H9 (cell line): ENCODE results near the gene MRPL41. TPM values are rescaled to one million over a fixed set of nuclear protein-coding genes. Genes with fewer than 3 reads are reported as not detected.
A peak's percentile ranks its signal among the peaks of the same experiment; 100 is the strongest.
"Not testable (repeated sequence)": the region's sequence is repeated elsewhere in the genome, so short reads cannot be mapped to it uniquely, and the experiment has no call there.

ENCODE experiments used
- DNase-seq: peaks from one replicate; pipeline ENCODE4 v3.0.0-alpha.2; 2017
- H2AFZ ChIP-seq: one replicate; pipeline ENCODE4 v1.6.1; 2013; ENCODE audit warnings: mild to moderate bottlenecking, low read length, control low read depth, moderate library complexity
- H2AK5ac ChIP-seq: 2 replicates; pipeline ENCODE4 v1.6.1; 2013; ENCODE audit warnings: low read length, control low read depth, mixed read lengths; ENCODE audit not compliant: insufficient read length
- H2BK120ac ChIP-seq: one replicate; pipeline ENCODE4 v1.6.1; 2013; ENCODE audit warnings: low read depth, mild to moderate bottlenecking, low read length, control low read depth, inconsistent platforms; ENCODE audit not compliant: poor library complexity, severe bottlenecking
- H2BK12ac ChIP-seq: 2 replicates; pipeline ENCODE4 v1.6.1; 2013; ENCODE audit warnings: low read length, control low read depth, mixed read lengths, low read depth; ENCODE audit not compliant: insufficient read length
- H2BK15ac ChIP-seq: 2 replicates; pipeline ENCODE4 v1.6.1; 2013; ENCODE audit warnings: low read depth, low read length, control low read depth
- H2BK20ac ChIP-seq: one replicate; pipeline ENCODE4 v1.6.1; 2013; ENCODE audit warnings: low read depth, mild to moderate bottlenecking, low read length, control low read depth, inconsistent platforms; ENCODE audit not compliant: poor library complexity, severe bottlenecking
- H2BK5ac ChIP-seq: 2 replicates; pipeline ENCODE4 v1.6.1; 2013; ENCODE audit warnings: low read length, control low read depth, mixed read lengths; ENCODE audit not compliant: insufficient read length
- H3K14ac ChIP-seq: 2 replicates; pipeline ENCODE4 v1.6.1; 2013; ENCODE audit warnings: low read length, control low read depth; ENCODE audit not compliant: insufficient read depth
- H3K18ac ChIP-seq: 2 replicates; pipeline ENCODE4 v1.6.1; 2013; ENCODE audit warnings: low read depth, mild to moderate bottlenecking, mixed read lengths, low read length, control low read depth; ENCODE audit not compliant: insufficient read length
- H3K23ac ChIP-seq: 2 replicates; pipeline ENCODE4 v1.6.1; 2013; ENCODE audit warnings: low read length, control low read depth, mixed read lengths, low read depth; ENCODE audit not compliant: insufficient read length
- H3K23me2 ChIP-seq: 2 replicates; pipeline ENCODE4 v1.6.1; 2013; ENCODE audit warnings: low read depth, mild to moderate bottlenecking, mixed read lengths, low read length, control low read depth; ENCODE audit not compliant: insufficient read length, poor library complexity, severe bottlenecking
- H3K27ac ChIP-seq: 2 replicates; pipeline ENCODE4 v1.5.1; 2013; ENCODE audit warnings: low read length, control low read depth, mixed read lengths, low read depth; ENCODE audit not compliant: insufficient read length
- H3K27me3 ChIP-seq: 2 replicates; pipeline ENCODE4 v1.6.1; 2013; ENCODE audit warnings: low read length, control low read depth, inconsistent platforms; ENCODE audit not compliant: insufficient read depth
- H3K4ac ChIP-seq: 2 replicates; pipeline ENCODE4 v1.6.1; 2013; ENCODE audit warnings: low read depth, mild to moderate bottlenecking, control low read depth, inconsistent platforms, low read length, moderate library complexity
- H3K4me1 ChIP-seq: 2 replicates; pipeline ENCODE4 v1.6.1; 2013; ENCODE audit warnings: low read length, control low read depth, inconsistent platforms; ENCODE audit not compliant: insufficient read depth
- H3K4me2 ChIP-seq: 2 replicates; pipeline ENCODE4 v1.6.1; 2013; ENCODE audit warnings: low read length, control low read depth, mixed read lengths; ENCODE audit not compliant: insufficient read length, insufficient read depth
- H3K56ac ChIP-seq: 2 replicates; pipeline ENCODE4 v1.6.1; 2013; ENCODE audit warnings: low read depth, mild to moderate bottlenecking, mixed read lengths, low read length, control low read depth; ENCODE audit not compliant: insufficient read length
- H3K79me1 ChIP-seq: 2 replicates; pipeline ENCODE4 v1.6.1; 2013; ENCODE audit warnings: low read depth, mild to moderate bottlenecking, moderate library complexity, low read length, control low read depth, inconsistent platforms; ENCODE audit not compliant: insufficient read depth, poor library complexity, severe bottlenecking
- H3K79me2 ChIP-seq: 2 replicates; pipeline ENCODE4 v1.6.1; 2013; ENCODE audit warnings: low read length, control low read depth, inconsistent platforms; ENCODE audit not compliant: insufficient read depth
- H3K9ac ChIP-seq: 2 replicates; pipeline ENCODE4 v1.6.1; 2013; ENCODE audit warnings: low read length, control low read depth, mixed read lengths; ENCODE audit not compliant: insufficient read length; ENCODE audit errors: extremely low read depth
- H3K9me3 ChIP-seq: one replicate; pipeline ENCODE4 v1.6.1; 2013; ENCODE audit warnings: low read depth, low read length, inconsistent platforms; ENCODE audit not compliant: control insufficient read depth
- H3T11ph ChIP-seq: one replicate; pipeline ENCODE4 v1.6.1; 2013; ENCODE audit warnings: mild to moderate bottlenecking, low read length, control low read depth, inconsistent platforms
- H4K20me1 ChIP-seq: one replicate; pipeline ENCODE4 v1.6.1; 2013; ENCODE audit not compliant: control insufficient read depth, insufficient read length, insufficient read depth
- H4K5ac ChIP-seq: 2 replicates; pipeline ENCODE4 v1.6.1; 2013; ENCODE audit warnings: low read depth, mild to moderate bottlenecking, mixed read lengths, low read length, control low read depth; ENCODE audit not compliant: insufficient read length
- H4K8ac ChIP-seq: replicated peaks from 2 replicates; pipeline ENCODE4 v1.6.1; 2013; ENCODE audit warnings: low read length, control low read depth, mixed read lengths, low read depth; ENCODE audit not compliant: insufficient read length
- H4K91ac ChIP-seq: 2 replicates; pipeline ENCODE4 v1.6.1; 2013; ENCODE audit warnings: low read depth, mild to moderate bottlenecking, moderate library complexity, mixed read lengths, low read length, control low read depth; ENCODE audit not compliant: insufficient read length
- H3K27ac Mint-ChIP-seq, 3 experiments: 2 replicates in 2 of 3; 3 replicates in 1 of 3; pipeline ENCODE4 v1.8.0; 2020 to 2021; ENCODE audit warnings: mixed read lengths in 3 of 3, mild to moderate bottlenecking in 1 of 3, moderate library complexity in 1 of 3
- H3K27me3 Mint-ChIP-seq: 2 replicates; pipeline ENCODE4 v1.8.0; 2021; ENCODE audit warnings: low read depth, mild to moderate bottlenecking, moderate library complexity, mixed read lengths
- H3K36me3 Mint-ChIP-seq, 3 experiments: 2 replicates in 2 of 3; 3 replicates in 1 of 3; pipeline ENCODE4 v1.8.0; 2020 to 2021; ENCODE audit warnings: low read depth in 3 of 3, mixed read lengths in 3 of 3; ENCODE audit not compliant: insufficient read depth in 1 of 3
- H3K4me1 Mint-ChIP-seq, 2 experiments: 2 replicates each; pipeline ENCODE4 v1.8.0; 2020; ENCODE audit warnings: mixed read lengths in 2 of 2
- H3K4me3 Mint-ChIP-seq, 2 experiments: 2 replicates in 1 of 2; 3 replicates in 1 of 2; pipeline ENCODE4 v1.8.0; 2020 to 2021; ENCODE audit warnings: mild to moderate bottlenecking in 2 of 2, mixed read lengths in 2 of 2, moderate library complexity in 1 of 2
- H3K9me3 Mint-ChIP-seq, 2 experiments: 2 replicates in 1 of 2; 3 replicates in 1 of 2; pipeline ENCODE4 v1.8.0; 2020; ENCODE audit warnings: mild to moderate bottlenecking in 2 of 2, mixed read lengths in 2 of 2, moderate library complexity in 1 of 2
- CTCF ChIP-seq: fragments of 200-600 bp; sonication (generic); conservative IDR thresholded peaks from 3 replicates; pipeline ENCODE4 v1.8.0; 2021; ENCODE audit warnings: antibody characterized with exemption, mild to moderate bottlenecking
- WGBS: extraction: QIAGEN DNeasy Blood & Tissue Kit; methylation state at CpG from one replicate; pipeline ENCODE4 v1.1.7; 2013; ENCODE audit warnings: missing lambda C conversion rate, low lambda C conversion rate, mixed read lengths; ENCODE audit not compliant: insufficient read length; ENCODE audit errors: extremely low coverage; 5-methylcytosine and 5-hydroxymethylcytosine counted together
- total RNA-seq: library from RNA; stranded (reverse); gene quantifications from 2 replicates; pipeline ENCODE4 v1.2.1, GENCODE V29; 2021

Gene MRPL41
- total RNA-seq, 1 experiment from 2014 or later, result 52.2 TPM

- no peak within 1 kb of the TSS for H4K8ac ChIP-seq
- no peaks in the 10 kb centered on the region for H3K79me1 ChIP-seq
- H3K27ac ChIP-seq, result no peak within 1 kb of the TSS
- no peak for TF ChIP-seq CTCF
- no peak within 1 kb of the TSS for H3K23ac ChIP-seq
- H3K4me1 Mint-ChIP-seq, result peaks cover 6 to 7% of the 10 kb centered on the region in 2 experiments; a peak in 3 of 4 replicates
- no peak within 1 kb of the TSS for H3K4ac ChIP-seq
- H3K9me3 ChIP-seq, result no peaks in the 10 kb centered on the region
- no peaks in the 10 kb centered on the region; the same call in 1 of the 2 replicates for H3K27me3 Mint-ChIP-seq
- H4K91ac ChIP-seq, result no peak within 1 kb of the TSS
- no peak within 1 kb of the TSS for H2BK120ac ChIP-seq
- no peak within 1 kb of the TSS for H2BK5ac ChIP-seq
- no peak within 1 kb of the TSS for H2BK20ac ChIP-seq
- no peak within 1 kb of the TSS for H2AFZ ChIP-seq
- WGBS, result no CpG with 5 or more reads among the region's 13 CpGs
- H3K79me2 ChIP-seq, result no peaks in the 10 kb centered on the region
- H3K18ac ChIP-seq, result no peak within 1 kb of the TSS
- no peaks in the 10 kb centered on the region for H3K4me1 ChIP-seq
- H3K9ac ChIP-seq, result no peak within 1 kb of the TSS
- H4K20me1 ChIP-seq, result no peaks in the 10 kb centered on the region
- H3K36me3 Mint-ChIP-seq, result peaks cover 22 to 33% (median 31%) of the 10 kb centered on the region in 3 experiments
- no peak within 1 kb of the TSS for H2BK15ac ChIP-seq
- H4K5ac ChIP-seq, result no peak within 1 kb of the TSS
- 0 out of 2 replicates have a peak within 1 kb of the TSS, but pooled peaks have one; percentile 24 for H3K14ac ChIP-seq
- no peak within 1 kb of the TSS for H3T11ph ChIP-seq
- H3K56ac ChIP-seq, result no peak within 1 kb of the TSS
- H3K4me2 ChIP-seq, result peak within 1 kb of the TSS; percentile 58
- H3K9me3 Mint-ChIP-seq, result peaks cover 20 to 23% of the 10 kb centered on the region in 2 experiments
- no peaks in the 10 kb centered on the region for H3K27me3 ChIP-seq
- H2AK5ac ChIP-seq, result no peak within 1 kb of the TSS
- DNase-seq, result peak; percentile 86
- H3K27ac Mint-ChIP-seq, result no peak within 1 kb of the TSS
- H2BK12ac ChIP-seq, result no peak within 1 kb of the TSS
- H3K23me2 ChIP-seq, result peaks cover 10% of the 10 kb centered on the region
- H3K4me3 Mint-ChIP-seq, result peak within 1 kb of the TSS; percentile 58 to 84
Observed at GRCh38 chr9:137550231-137550621, 1.5 kb upstream of the MRPL41 start, which contains the start of gene PNPLA7. TSS of gene PNPLA7 (minus strand) at chr9:137550402. CDS start at chr9:137550197, 205 bp downstream.

GRCh38 chr9:137550958-137551263, 768 bp upstream of the MRPL41 start:
- H3K9me3 Mint-ChIP-seq, result peaks cover 16 to 19% of the 10 kb centered on the region in 2 experiments
- not testable (repeated sequence) for H2BK12ac ChIP-seq, H4K8ac ChIP-seq, H2BK20ac ChIP-seq, H3K4me1 Mint-ChIP-seq, H4K20me1 ChIP-seq, H3K56ac ChIP-seq, H3K79me2 ChIP-seq, H2BK5ac ChIP-seq, DNase-seq, H2AK5ac ChIP-seq, H3K4me1 ChIP-seq, H3K79me1 ChIP-seq, H3K27ac Mint-ChIP-seq, H3K27ac ChIP-seq, H4K91ac ChIP-seq, H3K9me3 ChIP-seq, H3K27me3 ChIP-seq, H3K4ac ChIP-seq, H3K23me2 ChIP-seq, H4K5ac ChIP-seq, H2BK120ac ChIP-seq, H3K18ac ChIP-seq, H2AFZ ChIP-seq, H3K23ac ChIP-seq, H2BK15ac ChIP-seq, H3T11ph ChIP-seq, H3K27me3 Mint-ChIP-seq, H3K9ac ChIP-seq
- WGBS, result no CpG with 5 or more reads among the region's 17 CpGs
- H3K4me3 Mint-ChIP-seq, result peak overlapping the region in 1 of 2 experiments; percentile 71; a peak in 4 of 5 replicates
- peaks cover 28 to 39% (median 35%) of the 10 kb centered on the region in 3 experiments for H3K36me3 Mint-ChIP-seq
- Histone ChIP-seq H3K14ac (0 out of 2 replicates have a peak overlapping the region, but pooled peaks have one; percentile 24), H3K4me2 (peak overlapping the region; percentile 58)
